ENCODE results near the gene DMTF1. TPM values are rescaled to one million over a fixed set of nuclear protein-coding genes. Genes with fewer than 3 reads are reported as not detected.

The DMTF1 gene
- total and polyA plus RNA-seq, 2 of the 8 experiments (the other 6 are each of a cell fraction or from before 2014, with no cell fraction given), result 86.0 to 115 TPM

DNA sequence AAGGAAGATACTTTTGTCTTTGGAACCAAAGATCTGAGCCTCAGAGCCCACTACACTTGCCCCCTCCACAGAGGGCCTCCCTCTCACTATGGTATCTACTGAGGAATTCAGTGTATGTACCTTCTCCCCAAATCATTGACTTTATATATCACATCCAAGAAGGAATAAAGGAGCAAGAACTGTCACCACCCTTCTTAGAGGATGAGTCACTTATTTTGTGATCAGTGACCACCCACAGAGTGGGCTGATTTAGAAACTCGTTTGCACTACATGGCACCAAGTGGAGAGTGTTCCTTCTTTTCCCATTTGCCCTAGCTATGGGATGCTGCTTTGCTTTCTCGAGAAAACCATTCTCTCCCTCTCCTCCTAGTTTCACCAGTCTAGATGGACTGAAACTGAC lies 61.6 kb downstream of the DMTF1 start:
- peaks cover 12% of the 10 kb centered on the region; the same call in 1 of the 2 replicates for H3K79me1 ChIP-seq (ENCODE audit: low read depth, low read length)
- H4K8ac ChIP-seq (ENCODE audit: extremely low read depth, insufficient read depth, low read length), result no peak overlapping the region
- H3K27me3 ChIP-seq (replicated peaks in 1 of 4; ENCODE audit: control insufficient read depth in 3 of 4, extremely low read depth in 1 of 4, insufficient read depth in 3 of 4, low read length in 3 of 4), result no peaks in the 10 kb centered on the region
- H3K56ac ChIP-seq (replicated peaks; ENCODE audit: insufficient read length, low read depth, low read length), result no peak overlapping the region
- no peaks in the 10 kb centered on the region for H3K9me3 ChIP-seq (ENCODE audit: insufficient read depth in 2 of 2, low read depth in 1 of 2, low read length in 1 of 2)
- no peak overlapping the region for H3K4me2 ChIP-seq (ENCODE audit: insufficient read depth in 1 of 2, low read depth in 2 of 2, low read length in 2 of 2)
- H2BK20ac ChIP-seq (ENCODE audit: low read length), result no peak overlapping the region
- no peak overlapping the region for H3K23ac ChIP-seq (ENCODE audit: insufficient read length)
- H2AK5ac ChIP-seq (ENCODE audit: low read depth, low read length), result no peak overlapping the region
- peaks cover 3% of the 10 kb centered on the region in 2 experiments for H4K20me1 ChIP-seq (replicated peaks in 1 of 2; ENCODE audit: control insufficient read depth in 1 of 2, insufficient read depth in 2 of 2, low read length in 2 of 2)
- no peak overlapping the region for H3K9ac ChIP-seq (replicated peaks in 1 of 4; ENCODE audit: extremely low read depth in 1 of 4, low read depth in 3 of 4, low read length in 3 of 4)
- no peak overlapping the region for H2BK15ac ChIP-seq (ENCODE audit: low read length)
- H3K4me3 ChIP-seq (ENCODE audit: extremely low read depth in 1 of 4, insufficient read depth in 2 of 4, low read depth in 3 of 4, low read length in 4 of 4), result no peak overlapping the region
- no peak overlapping the region for H3K27ac ChIP-seq (ENCODE audit: low read depth, low read length)
- POLR2A ChIA-PET (ENCODE audit: partially characterized antibody), result interaction anchor here (1.1 to 3.0 kb wide), 4 partner anchors 12 to 61 kb away, joined by 3 to 12 read pairs (median 4); partner anchors contain the start of gene DMTF1
- H3K36me3 ChIP-seq (ENCODE audit: control insufficient read depth in 2 of 4, insufficient read depth in 4 of 4, low read length in 3 of 4), result peaks cover 0 to 10% (median 5%) of the 10 kb centered on the region in 4 experiments; a peak in 4 of 8 replicates
- TF ChIP-seq JUND (IDR thresholded peaks at IDR 0.05; ENCODE audit: low read length) (peak; percentile 53; the same call in 1 of the 2 replicates), GABPA (IDR thresholded peaks at IDR 0.05; ENCODE audit: borderline replicate concordance, insufficient read depth, low read length) (no peak), SIX5 (IDR thresholded peaks at IDR 0.05; ENCODE audit: low read depth, low read length) (no peak), CEBPB (IDR thresholded peaks at IDR 0.05; ENCODE audit: low read depth, low read length) (no peak)
- H3K79me2 ChIP-seq (ENCODE audit: control insufficient read depth in 1 of 2, insufficient read depth in 2 of 2, low read length in 2 of 2), result peaks cover 0 to 71% of the 10 kb centered on the region in 2 experiments; a peak in 3 of 4 replicates
- H4K91ac ChIP-seq (replicated peaks; ENCODE audit: insufficient read length, low read length), result no peak overlapping the region
- H3K18ac ChIP-seq (ENCODE audit: extremely low read depth, low read length), result no peak overlapping the region
- DNase-seq (ENCODE audit: low read depth in 1 of 2, low spot score in 2 of 2) (no peak), FAIRE-seq (no peak)
- no peak overlapping the region for H2BK12ac ChIP-seq (ENCODE audit: low read depth, low read length)
- H2BK120ac ChIP-seq (replicated peaks; ENCODE audit: low read depth, low read length), result no peak overlapping the region
- H3K14ac ChIP-seq (ENCODE audit: insufficient read length), result no peak overlapping the region
- no peak overlapping the region for H2BK5ac ChIP-seq (ENCODE audit: low read depth, low read length)
- WGBS, 2 experiments (ENCODE audit: extremely low coverage in 1 of 2, insufficient coverage in 1 of 2, insufficient read length in 1 of 2, insufficient replicate concordance in 2 of 2, low coverage in 1 of 2, low lambda C conversion rate in 2 of 2, missing lambda C conversion rate in 1 of 2), result 74% methylated on average over 2 of the region's 2 CpGs; no CpG with 5 or more reads in 1 of the 2 experiments
- H4K5ac ChIP-seq (ENCODE audit: insufficient read length, low read depth, low read length), result no peak overlapping the region
- no peaks in the 10 kb centered on the region for H3K23me2 ChIP-seq (ENCODE audit: low read depth, low read length)
- CTCF ChIA-PET (ENCODE audit: partially characterized antibody), result interaction anchor here (0.6 to 1.8 kb wide), 8 partner anchors 9 to 309 kb away, joined by 3 to 5 read pairs (median 4); no protein-coding TSS in a partner anchor
- no peak overlapping the region for H3K4ac ChIP-seq (replicated peaks; ENCODE audit: insufficient read length, low read depth, low read length)
- H3K4me1 ChIP-seq (replicated peaks in 1 of 4; ENCODE audit: control insufficient read depth in 3 of 4, insufficient read depth in 4 of 4, low read length in 3 of 4), result peaks cover 0 to 7% (median 0%) of the 10 kb centered on the region in 4 experiments; a peak in 1 of 7 replicates
- no peak overlapping the region for H2AFZ ChIP-seq (ENCODE audit: low read length)
